ENCODE results near the gene HOXD10. TPM values are rescaled to one million over a fixed set of nuclear protein-coding genes. Genes with fewer than 3 reads are reported as not detected.

Gene HOXD10
- total RNA-seq, 2 experiments from 2014 or later = not detected

DNA sequence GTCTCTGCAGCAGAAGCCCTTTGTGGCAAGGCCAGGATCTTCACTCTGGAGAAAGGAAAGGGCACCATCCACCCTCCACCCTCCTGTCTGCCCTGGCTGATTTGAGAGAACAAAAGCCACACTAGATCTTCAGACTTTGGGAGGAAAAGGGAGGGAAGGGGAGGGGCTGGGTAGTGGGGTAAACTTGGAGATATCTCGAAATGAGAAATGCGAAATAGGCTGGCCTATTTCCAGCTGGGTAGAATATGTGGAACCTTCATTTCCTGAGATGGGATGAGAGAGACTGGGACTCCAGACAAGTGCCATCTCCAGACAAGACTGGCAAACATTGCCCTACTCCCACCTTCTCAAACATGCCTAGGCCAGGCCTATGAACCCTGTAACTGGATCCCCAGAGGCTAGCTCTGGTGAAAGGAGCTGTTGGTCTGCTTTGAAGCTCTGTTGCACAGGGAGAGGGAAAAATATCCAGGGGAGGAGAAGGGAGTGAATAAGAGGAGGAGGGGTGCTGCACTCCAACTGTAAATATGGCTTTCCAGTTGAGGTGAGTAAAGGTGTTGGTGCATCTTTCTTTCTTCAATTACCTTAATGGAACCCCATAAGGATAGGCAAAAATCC, 15.3 kb upstream of the HOXD10 start:
- peaks cover 97 to 100% of the 10 kb centered on the region in 2 experiments for H3K27me3 ChIP-seq (ENCODE audit: control insufficient read depth in 1 of 2, insufficient read depth in 2 of 2, low read length in 2 of 2)
- ATAC-seq (ENCODE audit: poor library complexity) = no peak
- no peak overlapping the region for H3K4me3 ChIP-seq (ENCODE audit: low read length)
- H3K9me3 ChIP-seq (ENCODE audit: control insufficient read depth in 1 of 2, insufficient read depth in 1 of 2, low read length in 2 of 2) = peaks cover 0 to 61% of the 10 kb centered on the region in 2 experiments
- Mint-ChIP-seq H3K4me3 (no peak overlapping the region), H3K9me3 (no peaks in the 10 kb centered on the region), H3K27me3 (peaks cover 96% of the 10 kb centered on the region), H3K4me1 (ENCODE audit: low read depth) (peaks cover 43% of the 10 kb centered on the region), H3K36me3 (ENCODE audit: low read depth) (no peaks in the 10 kb centered on the region), H3K27ac (no peak overlapping the region)
- CTCF ChIA-PET = interaction anchor here (1.2 kb wide), 1 partner anchor 9 kb away, joined by 3 read pairs; no protein-coding TSS in a partner anchor
- POLR2A ChIA-PET = no interaction called here
- no peaks in the 10 kb centered on the region for H3K36me3 ChIP-seq (ENCODE audit: insufficient read depth, low read length)
- intact Hi-C loops (cut with DNase I, micrococcal nuclease) = no loop called here
- peaks cover 42% of the 10 kb centered on the region for H3K4me1 ChIP-seq (ENCODE audit: insufficient read depth, low read length)
- TF ChIP-seq, protein P1, sequence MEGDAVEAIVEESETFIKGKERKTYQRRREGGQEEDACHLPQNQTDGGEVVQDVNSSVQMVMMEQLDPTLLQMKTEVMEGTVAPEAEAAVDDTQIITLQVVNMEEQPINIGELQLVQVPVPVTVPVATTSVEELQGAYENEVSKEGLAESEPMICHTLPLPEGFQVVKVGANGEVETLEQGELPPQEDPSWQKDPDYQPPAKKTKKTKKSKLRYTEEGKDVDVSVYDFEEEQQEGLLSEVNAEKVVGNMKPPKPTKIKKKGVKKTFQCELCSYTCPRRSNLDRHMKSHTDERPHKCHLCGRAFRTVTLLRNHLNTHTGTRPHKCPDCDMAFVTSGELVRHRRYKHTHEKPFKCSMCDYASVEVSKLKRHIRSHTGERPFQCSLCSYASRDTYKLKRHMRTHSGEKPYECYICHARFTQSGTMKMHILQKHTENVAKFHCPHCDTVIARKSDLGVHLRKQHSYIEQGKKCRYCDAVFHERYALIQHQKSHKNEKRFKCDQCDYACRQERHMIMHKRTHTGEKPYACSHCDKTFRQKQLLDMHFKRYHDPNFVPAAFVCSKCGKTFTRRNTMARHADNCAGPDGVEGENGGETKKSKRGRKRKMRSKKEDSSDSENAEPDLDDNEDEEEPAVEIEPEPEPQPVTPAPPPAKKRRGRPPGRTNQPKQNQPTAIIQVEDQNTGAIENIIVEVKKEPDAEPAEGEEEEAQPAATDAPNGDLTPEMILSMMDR (IDR thresholded peaks at IDR 0.05) = no peak
- DNase-seq = no peak
- no peak overlapping the region for H3K27ac ChIP-seq (ENCODE audit: low read depth in 1 of 2, low read length in 2 of 2)

DNA sequence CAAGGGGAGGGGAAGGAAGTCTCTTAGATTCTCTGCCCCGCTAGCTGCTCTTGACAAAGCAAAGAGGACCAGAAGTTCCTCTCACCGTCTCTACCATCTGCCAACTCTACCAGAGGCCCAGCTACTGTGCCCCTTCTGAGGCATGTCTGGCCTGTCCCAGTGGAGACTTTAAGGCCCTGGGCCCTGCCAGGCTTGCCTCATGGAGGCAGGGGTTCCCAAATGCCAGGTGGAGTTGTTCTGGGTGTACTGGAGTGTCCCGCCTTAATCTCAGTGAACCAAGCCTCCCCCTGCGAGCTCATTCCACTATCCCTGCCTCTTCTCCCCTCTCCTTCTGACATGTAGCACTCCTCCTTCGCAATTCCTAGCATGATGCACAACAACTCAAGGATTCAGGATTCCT, 14.7 kb upstream of the HOXD10 start:
- TF ChIP-seq, protein P1 (IDR thresholded peaks at IDR 0.05) = no peak
- H3K27me3 ChIP-seq (ENCODE audit: control insufficient read depth in 1 of 2, insufficient read depth in 2 of 2, low read length in 2 of 2) = peaks cover 96 to 99% of the 10 kb centered on the region in 2 experiments
- H3K36me3 ChIP-seq (ENCODE audit: insufficient read depth, low read length) = no peaks in the 10 kb centered on the region
- CTCF ChIA-PET = interaction anchor here (1.2 kb wide), 1 partner anchor 9 kb away, joined by 3 read pairs; no protein-coding TSS in a partner anchor
- POLR2A ChIA-PET = no interaction called here
- intact Hi-C loops (cut with DNase I, micrococcal nuclease) = no loop called here
- peaks cover 40% of the 10 kb centered on the region for H3K4me1 ChIP-seq (ENCODE audit: insufficient read depth, low read length)
- Mint-ChIP-seq H3K9me3 (no peaks in the 10 kb centered on the region), H3K36me3 (ENCODE audit: low read depth) (no peaks in the 10 kb centered on the region), H3K4me3 (no peak overlapping the region), H3K27ac (no peak overlapping the region), H3K27me3 (peaks cover 94% of the 10 kb centered on the region), H3K4me1 (ENCODE audit: low read depth) (peaks cover 40% of the 10 kb centered on the region)
- DNase-seq (no peak), ATAC-seq (ENCODE audit: poor library complexity) (no peak)
- H3K9me3 ChIP-seq (ENCODE audit: control insufficient read depth in 1 of 2, insufficient read depth in 1 of 2, low read length in 2 of 2) = peaks cover 0 to 65% of the 10 kb centered on the region in 2 experiments
- no peak overlapping the region for H3K4me3 ChIP-seq (ENCODE audit: low read length)
- no peak overlapping the region for H3K27ac ChIP-seq (ENCODE audit: low read depth in 1 of 2, low read length in 2 of 2)

GRCh38 chr2:176102309-176102866, 14.2 kb upstream of the HOXD10 start:
- TF ChIP-seq, protein P1 (IDR thresholded peaks at IDR 0.05) = no peak
- H3K4me3 Mint-ChIP-seq = no peak overlapping the region
- Histone ChIP-seq H3K4me3 (ENCODE audit: low read length) (no peak overlapping the region), H3K27me3 (ENCODE audit: control insufficient read depth in 1 of 2, insufficient read depth in 2 of 2, low read length in 2 of 2) (peaks cover 95 to 98% of the 10 kb centered on the region in 2 experiments), H3K4me1 (ENCODE audit: insufficient read depth, low read length) (peaks cover 39% of the 10 kb centered on the region), H3K27ac (ENCODE audit: low read depth in 1 of 2, low read length in 2 of 2) (no peak overlapping the region), H3K9me3 (ENCODE audit: control insufficient read depth in 1 of 2, insufficient read depth in 1 of 2, low read length in 2 of 2) (peaks cover 0 to 66% of the 10 kb centered on the region in 2 experiments), H3K36me3 (ENCODE audit: insufficient read depth, low read length) (no peaks in the 10 kb centered on the region)
- no peak overlapping the region for H3K27ac Mint-ChIP-seq
- H3K36me3 Mint-ChIP-seq (ENCODE audit: low read depth) = no peaks in the 10 kb centered on the region
- ATAC-seq (ENCODE audit: poor library complexity) (no peak), DNase-seq (no peak)
- POLR2A ChIA-PET = no interaction called here
- intact Hi-C loops (cut with DNase I, micrococcal nuclease) = no loop called here
- no peaks in the 10 kb centered on the region for H3K9me3 Mint-ChIP-seq
- H3K4me1 Mint-ChIP-seq (ENCODE audit: low read depth) = peaks cover 39% of the 10 kb centered on the region
- H3K27me3 Mint-ChIP-seq = peaks cover 92% of the 10 kb centered on the region
- CTCF ChIA-PET = interaction anchor here (0.9 to 1.2 kb wide), 2 partner anchors 8 to 25 kb away, joined by 3 read pairs; no protein-coding TSS in a partner anchor
